Measurements from ENCODE around the gene WDR33. TPM values are rescaled to one million over a fixed set of nuclear protein-coding genes. Genes with fewer than 3 reads are reported as not detected.

WDR33 gene
- total RNA-seq, 1 donor from 2014 or later: 37.1 TPM

GRCh38 chr2:127721978-127722355 is 89.0 kb downstream of the WDR33 start:
- no peak for DNase-seq (ENCODE audit: extremely low spot score in 2 of 2)
- H3K27ac ChIP-seq: no peak overlapping the region
- H3K4me1 ChIP-seq: no peaks in the 10 kb centered on the region
- no peak overlapping the region for H3K4me3 ChIP-seq
- no peaks in the 10 kb centered on the region for H3K9me3 ChIP-seq
- TF ChIP-seq CTCF (IDR thresholded peaks at IDR 0.05): no peak
- TF ChIP-seq POLR2AphosphoS5 (IDR thresholded peaks at IDR 0.05; ENCODE audit: insufficient read depth in 1 of 2, low read depth in 1 of 2): no peak
- TF ChIP-seq POLR2A (IDR thresholded peaks at IDR 0.05): no peak
- H3K27me3 ChIP-seq: no peaks in the 10 kb centered on the region
- peaks cover 0 to 46% of the 10 kb centered on the region in 2 donors for H3K36me3 ChIP-seq
- intact Hi-C loops (cut with DNase I): no loop called here

- no peaks in the 10 kb centered on the region for H3K9me3 ChIP-seq
- no peaks in the 10 kb centered on the region for H3K27me3 ChIP-seq
- no peak overlapping the region for H3K27ac ChIP-seq
- no peak for TF ChIP-seq POLR2AphosphoS5 (IDR thresholded peaks at IDR 0.05; ENCODE audit: insufficient read depth in 1 of 2, low read depth in 1 of 2)
- no peak for TF ChIP-seq CTCF (IDR thresholded peaks at IDR 0.05)
- TF ChIP-seq POLR2A (IDR thresholded peaks at IDR 0.05): no peak
- H3K4me3 ChIP-seq: no peak overlapping the region
- DNase-seq (ENCODE audit: extremely low spot score in 2 of 2): no peak
- no peaks in the 10 kb centered on the region for H3K4me1 ChIP-seq
- H3K36me3 ChIP-seq: peaks cover 0 to 51% of the 10 kb centered on the region in 2 donors
- intact Hi-C loops (cut with DNase I): no loop called here
Measured at GRCh38 chr2:127721311-127721977, 89.5 kb downstream of the WDR33 start.

- peaks cover 0 to 54% of the 10 kb centered on the region in 2 donors for H3K36me3 ChIP-seq
- H3K27ac ChIP-seq: no peak overlapping the region
- H3K9me3 ChIP-seq: no peaks in the 10 kb centered on the region
- DNase-seq (ENCODE audit: extremely low spot score in 2 of 2): no peak
- TF ChIP-seq CTCF (IDR thresholded peaks at IDR 0.05) (no peak), POLR2A (IDR thresholded peaks at IDR 0.05) (no peak), POLR2AphosphoS5 (IDR thresholded peaks at IDR 0.05; ENCODE audit: insufficient read depth in 1 of 2, low read depth in 1 of 2) (no peak)
- H3K27me3 ChIP-seq: no peaks in the 10 kb centered on the region
- intact Hi-C loops (cut with DNase I): no loop called here
- H3K4me1 ChIP-seq: no peaks in the 10 kb centered on the region
- no peak overlapping the region for H3K4me3 ChIP-seq
Measured at GRCh38 chr2:127719301-127720218, 91.4 kb downstream of the WDR33 start.

- TF ChIP-seq POLR2AphosphoS5 (IDR thresholded peaks at IDR 0.05; ENCODE audit: insufficient read depth in 1 of 2, low read depth in 1 of 2): no peak
- no peak for TF ChIP-seq POLR2A (IDR thresholded peaks at IDR 0.05)
- no peak for TF ChIP-seq CTCF (IDR thresholded peaks at IDR 0.05)
Measured at GRCh38 chr2:127718271-127718670, 92.7 kb downstream of the WDR33 start.

More at GRCh38 chr2:127718271-127718670, 92.7 kb downstream of the WDR33 start:
- DNase-seq (ENCODE audit: extremely low spot score in 2 of 2): no peak
- H3K27ac ChIP-seq: no peak overlapping the region
- intact Hi-C loops (cut with DNase I): no loop called here
- H3K36me3 ChIP-seq: peaks cover 0 to 50% of the 10 kb centered on the region in 2 donors
- H3K9me3 ChIP-seq: no peaks in the 10 kb centered on the region
- H3K27me3 ChIP-seq: no peaks in the 10 kb centered on the region
- no peaks in the 10 kb centered on the region for H3K4me1 ChIP-seq
- no peak overlapping the region for H3K4me3 ChIP-seq
